LNCaP clone FGC (cell line): ENCODE results near the gene BBS7.
A peak's percentile ranks its signal among the peaks of the same experiment; 100 is the strongest.

Experiments
- DNase-seq: peaks from one replicate; pipeline ENCODE4 v3.0.0-alpha.2; 2011; ENCODE audit warnings: low read depth
- H3K4me3 ChIP-seq: 2 replicates; pipeline ENCODE4 v1.5.1; 2011; ENCODE audit warnings: mild to moderate bottlenecking, low read depth, low read length, control low read depth
- CTCF ChIP-seq: IDR thresholded peaks from 2 replicates; pipeline ENCODE4 v1.5.1; 2012; ENCODE audit warnings: mild to moderate bottlenecking; ENCODE audit not compliant: control insufficient read depth, insufficient read depth; ENCODE audit errors: extremely low read depth

Gene BBS7

DNA sequence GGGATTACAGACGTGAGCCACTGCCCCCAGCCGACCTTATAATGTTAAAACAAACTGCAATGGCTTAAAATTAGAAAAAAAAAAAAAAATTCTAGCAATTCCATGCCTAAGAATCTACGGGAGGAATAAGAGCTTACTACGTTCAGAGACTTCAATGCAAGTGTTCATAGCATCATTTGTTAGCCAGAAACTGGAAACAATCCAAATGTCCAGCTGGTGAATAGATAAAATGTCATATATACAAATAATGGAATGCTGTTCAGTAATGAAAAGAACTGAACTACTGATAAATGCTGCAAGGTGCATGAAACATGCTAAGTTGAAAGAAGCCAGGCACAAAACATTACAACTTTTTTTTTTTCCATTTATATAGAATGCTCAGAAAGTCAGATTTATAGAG is 63.9 kb downstream of the BBS7 start:
- DNase-seq = no peak
- no peak overlapping the region for H3K4me3 ChIP-seq
- no peak for TF ChIP-seq CTCF

- TF ChIP-seq CTCF = no peak
- DNase-seq = no peak
- peak overlapping the region; percentile 88 for H3K4me3 ChIP-seq
Observed at GRCh38 chr4:121801715-121802075, 68.6 kb downstream of the BBS7 start.

DNA sequence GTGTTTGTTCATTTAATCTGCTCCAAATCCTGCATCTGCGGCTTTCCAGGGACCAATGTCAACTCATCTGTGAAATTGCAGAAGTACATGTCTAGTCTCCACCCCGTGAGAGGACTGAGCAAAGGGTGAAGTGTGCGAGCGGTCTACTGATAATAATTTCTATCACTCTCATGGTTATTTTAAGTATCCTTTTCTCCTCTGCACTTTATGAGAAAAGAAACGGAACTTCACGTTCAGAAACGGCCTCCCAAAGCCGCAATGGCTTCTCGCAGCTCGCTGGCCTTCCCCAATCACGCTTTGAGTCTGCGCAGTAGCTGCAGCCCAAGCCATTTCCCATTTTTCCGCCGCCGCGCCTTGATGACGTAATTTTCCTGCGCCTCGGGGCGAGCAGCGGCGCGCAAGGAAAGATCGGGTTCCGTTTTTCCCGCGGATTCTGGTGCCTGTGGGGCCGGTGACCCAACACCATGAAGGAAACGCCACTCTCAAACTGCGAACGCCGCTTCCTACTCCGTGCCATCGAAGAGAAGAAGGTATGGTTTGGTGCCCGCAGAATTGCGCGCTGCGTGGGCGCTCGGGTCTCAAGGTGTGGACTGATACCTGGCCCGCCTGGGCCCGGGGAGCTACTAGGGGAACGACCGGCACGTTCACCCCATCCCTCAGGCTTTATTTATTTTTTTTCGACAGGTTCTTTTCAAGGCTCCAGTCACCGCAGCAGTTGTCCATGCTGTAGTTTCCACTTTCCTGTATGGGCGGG is 69.1 kb downstream of the BBS7 start, which contains the start of gene EXOSC9:
TSS of gene EXOSC9 (plus strand) at position 363 of the 754 bp plus-strand sequence. CDS start at position 465, 102 bp downstream.
- H3K4me3 ChIP-seq = peak within 1 kb of the TSS; percentile 88
- DNase-seq = peak; percentile 81
- no peak for TF ChIP-seq CTCF

- TF ChIP-seq CTCF = no peak
- peak overlapping the region; percentile 88 for H3K4me3 ChIP-seq
- no peak for DNase-seq
Observed at GRCh38 chr4:121800638-121800960, 69.7 kb downstream of the BBS7 start.

GRCh38 chr4:121799867-121800501 is 70.3 kb downstream of the BBS7 start:
- TF ChIP-seq CTCF = no peak
- H3K4me3 ChIP-seq = no peak overlapping the region
- DNase-seq = no peak

DNA sequence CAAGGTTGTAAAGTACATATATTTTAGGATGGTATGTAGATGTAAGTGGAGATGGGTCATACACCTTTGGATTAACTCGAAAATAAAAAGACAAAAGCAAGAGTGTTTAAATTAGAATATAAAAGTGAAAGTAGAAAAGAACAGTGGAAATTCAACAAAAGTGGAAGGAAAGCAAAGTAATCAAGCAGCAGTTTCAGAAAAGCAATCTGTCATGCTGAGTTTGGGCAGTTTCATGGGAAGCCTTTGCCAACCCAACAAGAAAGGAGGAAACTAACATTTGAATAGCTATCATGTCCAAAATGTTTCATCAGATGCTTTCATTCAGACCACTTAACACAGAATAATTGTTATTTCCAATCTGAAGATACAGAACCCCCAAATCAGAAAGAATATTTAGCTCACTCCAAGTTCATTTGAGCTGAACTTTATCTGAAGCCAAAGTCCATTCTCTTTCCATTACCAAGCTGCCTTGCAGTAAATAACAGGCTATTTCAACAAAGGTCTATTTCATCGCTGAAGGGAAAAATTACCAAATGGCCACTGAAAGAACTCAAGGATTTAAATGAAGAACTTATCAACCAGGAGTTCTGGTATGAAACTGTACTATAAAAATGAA is 71.0 kb downstream of the BBS7 start:
- no peak for DNase-seq
- no peak overlapping the region for H3K4me3 ChIP-seq
- TF ChIP-seq CTCF = no peak

GRCh38 chr4:121796283-121796682 is 74.0 kb downstream of the BBS7 start:
- DNase-seq = no peak
- no peak for TF ChIP-seq CTCF
- H3K4me3 ChIP-seq = no peak overlapping the region
